B cell (primary cell): ENCODE measurements around the gene THSD4. TPM values are rescaled to one million over a fixed set of nuclear protein-coding genes. Genes with fewer than 3 reads are reported as not detected.

Experiments
- ATAC-seq: fragments of 200-7000 bp; cut with Tn5 transposase; one replicate; pipeline ENCODE4 v1.10.0; 2021; ENCODE audit warnings: low read depth, mild to moderate bottlenecking, moderate number of reproducible peaks, moderate library complexity
- CTCF ChIA-PET: fragments of 350-600 bp; sonication (Branson Sonifier 250); formaldehyde crosslinking; loops from one replicate; lab custom pipeline; 2021; ENCODE audit warnings: antibody characterized with exemption, inconsistent platforms; lab: Charles Lee
- POLR2A ChIA-PET: fragments of 350-600 bp; sonication (Branson Sonifier 250); formaldehyde crosslinking; loops from one replicate; lab custom pipeline; 2021; ENCODE audit warnings: antibody characterized with exemption; lab: Charles Lee
- DNase-seq: peaks from one replicate; pipeline ENCODE4 v3.0.0; 2013
- H2AFZ ChIP-seq: 2 replicates; pipeline ENCODE4 v1.6.1; 2012; ENCODE audit warnings: mild to moderate bottlenecking, low read depth, low read length; ENCODE audit not compliant: insufficient read depth, poor library complexity, severe bottlenecking
- H3K27ac ChIP-seq, 2 donors: 1 replicate in 1 of 2; 2 replicates in 1 of 2; pipeline ENCODE4 v1.5.1; 2012 to 2013; ENCODE audit warnings: low read length in 2 of 2, mild to moderate bottlenecking in 2 of 2, moderate library complexity in 1 of 2
- H3K27me3 ChIP-seq, 4 experiments: fragments of 200-600 bp in 1 of 4; sonication (generic) in 1 of 4; replicated peaks in 1 of 4; 1 replicate in 2 of 4; 2 replicates in 2 of 4; pipeline versions ENCODE4 v1.6.1 to v1.7.0; 2013 to 2016; ENCODE audit warnings: low read length in 3 of 4, mild to moderate bottlenecking in 2 of 4, mixed read lengths in 1 of 4, moderate library complexity in 1 of 4; ENCODE audit not compliant: insufficient read depth in 4 of 4, control insufficient read depth in 3 of 4; ENCODE audit errors: control extremely low read depth in 1 of 4
- H3K36me3 ChIP-seq, 2 experiments: replicated peaks in 1 of 2; 1 replicate in 1 of 2; 2 replicates in 1 of 2; pipeline versions ENCODE4 v1.6.1 to v1.7.1; 2013; ENCODE audit warnings: low read length in 1 of 2; ENCODE audit not compliant: insufficient read depth in 2 of 2, control insufficient read depth in 1 of 2; ENCODE audit errors: control extremely low read depth in 1 of 2, extremely low read depth in 1 of 2
- H3K4me1 ChIP-seq, 2 donors: fragments of 200-600 bp in 1 of 2; sonication (generic) in 1 of 2; 1 replicate in 1 of 2; 2 replicates in 1 of 2; pipeline versions ENCODE4 v1.5.1 to v1.6.1; 2013 to 2017; ENCODE audit warnings: low read length in 2 of 2; ENCODE audit not compliant: control insufficient read depth in 2 of 2, insufficient read depth in 2 of 2
- H3K4me2 ChIP-seq: replicated peaks from 2 replicates; pipeline ENCODE3; 2012; ENCODE audit warnings: mild to moderate bottlenecking, low read depth, low read length; ENCODE audit not compliant: poor library complexity, severe bottlenecking
- H3K4me3 ChIP-seq, 5 experiments: fragments of 200-600 bp in 1 of 5; sonication (generic) in 1 of 5; 1 replicate in 3 of 5; 2 replicates in 2 of 5; pipeline versions ENCODE4 v1.5.1 to v1.7.0; 2011 to 2016; ENCODE audit warnings: low read length in 4 of 5, mild to moderate bottlenecking in 4 of 5, low read depth in 2 of 5, control low read depth in 1 of 5, moderate library complexity in 1 of 5; ENCODE audit not compliant: insufficient read depth in 1 of 5; ENCODE audit errors: control extremely low read depth in 1 of 5, extremely low read depth in 1 of 5
- H3K79me2 ChIP-seq: fragments of 200-600 bp; sonication (generic); one replicate; pipeline ENCODE4 v1.6.0; 2016; ENCODE audit warnings: low read length; ENCODE audit not compliant: control insufficient read depth, insufficient read depth
- H3K9ac ChIP-seq: fragments of 200-600 bp; sonication (generic); 2 replicates; pipeline ENCODE4 v1.6.1; 2017; ENCODE audit warnings: mild to moderate bottlenecking, low read length, moderate library complexity
- H3K9me3 ChIP-seq, 3 donors: one replicate each; pipeline versions ENCODE4 v1.6.1 to v1.7.1; 2013; ENCODE audit warnings: low read length in 2 of 3; ENCODE audit not compliant: control insufficient read depth in 2 of 3, insufficient read depth in 1 of 3; ENCODE audit errors: control extremely low read depth in 1 of 3
- H4K20me1 ChIP-seq: 2 replicates; pipeline ENCODE4 v1.6.0; 2012; ENCODE audit warnings: mild to moderate bottlenecking, low read length; ENCODE audit not compliant: insufficient read depth, control insufficient read depth, poor library complexity, severe bottlenecking
- H3K27ac Mint-ChIP-seq: one replicate; pipeline ENCODE4 v1.8.0; 2021; ENCODE audit warnings: mixed read lengths
- H3K27me3 Mint-ChIP-seq: one replicate; pipeline ENCODE4 v1.8.0; 2021; ENCODE audit warnings: mixed read lengths
- H3K4me1 Mint-ChIP-seq: one replicate; pipeline ENCODE4 v1.8.0; 2021; ENCODE audit warnings: mixed read lengths
- H3K4me3 Mint-ChIP-seq: one replicate; pipeline ENCODE4 v1.8.0; 2021; ENCODE audit warnings: mixed read lengths
- H3K9me3 Mint-ChIP-seq: one replicate; pipeline ENCODE4 v1.8.0; 2022; ENCODE audit warnings: mixed read lengths; ENCODE audit not compliant: insufficient read depth
- EZH2 ChIP-seq: IDR thresholded peaks from 2 replicates; pipeline ENCODE4 v1.6.1; 2012; ENCODE audit warnings: borderline replicate concordance, low read depth, mild to moderate bottlenecking, moderate library complexity, low read length; ENCODE audit not compliant: insufficient read depth, poor library complexity, severe bottlenecking
- WGBS: methylation state at CpG from one replicate; pipeline ENCODE4 v1.1.5; 2013; ENCODE audit warnings: missing lambda C conversion rate; ENCODE audit not compliant: insufficient coverage; 5-methylcytosine and 5-hydroxymethylcytosine counted together
- intact Hi-C: fragments of 100-400 bp; cut with micrococcal nuclease; formaldehyde crosslinking; loops from one replicate; pipeline ENCODE4 v1.10.0; 2022
- polyA plus RNA-seq: library from polyadenylated mRNA; depleted of rRNA; stranded (reverse); fragments of >200 nt; gene quantifications from 2 replicates; pipeline ENCODE4 v1.2.3, GENCODE V29; 2012
- total RNA-seq, 2 donors: library from RNA; stranded (reverse); fragments of 120-200 nt in 1 of 2; gene quantifications; 1 replicate in 1 of 2; 2 replicates in 1 of 2; pipeline versions ENCODE4 v1.2.3 to v1.2.4, GENCODE V29; 2013 to 2022
- TF ChIP-seq, protein P1 (sequence below): fragments of 200-600 bp; IDR thresholded peaks from one replicate; pipeline ENCODE4 v1.8.0; 2022; ENCODE audit warnings: antibody characterized with exemption, mild to moderate bottlenecking

The THSD4 gene
- total and polyA plus RNA-seq, 2 donors (not counting 1 experiment from before 2014, with no cell fraction given): not detected

GRCh38 chr15:71538181-71538580 is 422.9 kb downstream of the THSD4 start:
- H3K27ac Mint-ChIP-seq: no peak overlapping the region
- ATAC-seq (no peak), DNase-seq (no peak)
- H3K4me2 ChIP-seq: no peak overlapping the region
- TF ChIP-seq, protein P1, sequence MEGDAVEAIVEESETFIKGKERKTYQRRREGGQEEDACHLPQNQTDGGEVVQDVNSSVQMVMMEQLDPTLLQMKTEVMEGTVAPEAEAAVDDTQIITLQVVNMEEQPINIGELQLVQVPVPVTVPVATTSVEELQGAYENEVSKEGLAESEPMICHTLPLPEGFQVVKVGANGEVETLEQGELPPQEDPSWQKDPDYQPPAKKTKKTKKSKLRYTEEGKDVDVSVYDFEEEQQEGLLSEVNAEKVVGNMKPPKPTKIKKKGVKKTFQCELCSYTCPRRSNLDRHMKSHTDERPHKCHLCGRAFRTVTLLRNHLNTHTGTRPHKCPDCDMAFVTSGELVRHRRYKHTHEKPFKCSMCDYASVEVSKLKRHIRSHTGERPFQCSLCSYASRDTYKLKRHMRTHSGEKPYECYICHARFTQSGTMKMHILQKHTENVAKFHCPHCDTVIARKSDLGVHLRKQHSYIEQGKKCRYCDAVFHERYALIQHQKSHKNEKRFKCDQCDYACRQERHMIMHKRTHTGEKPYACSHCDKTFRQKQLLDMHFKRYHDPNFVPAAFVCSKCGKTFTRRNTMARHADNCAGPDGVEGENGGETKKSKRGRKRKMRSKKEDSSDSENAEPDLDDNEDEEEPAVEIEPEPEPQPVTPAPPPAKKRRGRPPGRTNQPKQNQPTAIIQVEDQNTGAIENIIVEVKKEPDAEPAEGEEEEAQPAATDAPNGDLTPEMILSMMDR: no peak
- no peak for TF ChIP-seq EZH2
- WGBS: no CpG with 5 or more reads among the region's 5 CpGs
- ChIA-PET CTCF (no interaction called here), POLR2A (no interaction called here)
- no peak overlapping the region for H3K27ac ChIP-seq
- H3K4me3 ChIP-seq: no peak overlapping the region
- no peaks in the 10 kb centered on the region for H3K79me2 ChIP-seq
- no peaks in the 10 kb centered on the region for H3K4me1 Mint-ChIP-seq
- no peaks in the 10 kb centered on the region for H3K36me3 ChIP-seq
- H2AFZ ChIP-seq: no peak overlapping the region
- H3K27me3 ChIP-seq: no peaks in the 10 kb centered on the region
- no peaks in the 10 kb centered on the region for H3K4me1 ChIP-seq
- H3K27me3 Mint-ChIP-seq: peaks cover 9% of the 10 kb centered on the region
- no peaks in the 10 kb centered on the region for H4K20me1 ChIP-seq
- no peak overlapping the region for H3K9ac ChIP-seq
- peaks cover 4% of the 10 kb centered on the region for H3K9me3 Mint-ChIP-seq
- no peak overlapping the region for H3K4me3 Mint-ChIP-seq
- intact Hi-C loops: no loop called here
- peaks cover 0 to 4% (median 0%) of the 10 kb centered on the region in 3 donors for H3K9me3 ChIP-seq

DNA sequence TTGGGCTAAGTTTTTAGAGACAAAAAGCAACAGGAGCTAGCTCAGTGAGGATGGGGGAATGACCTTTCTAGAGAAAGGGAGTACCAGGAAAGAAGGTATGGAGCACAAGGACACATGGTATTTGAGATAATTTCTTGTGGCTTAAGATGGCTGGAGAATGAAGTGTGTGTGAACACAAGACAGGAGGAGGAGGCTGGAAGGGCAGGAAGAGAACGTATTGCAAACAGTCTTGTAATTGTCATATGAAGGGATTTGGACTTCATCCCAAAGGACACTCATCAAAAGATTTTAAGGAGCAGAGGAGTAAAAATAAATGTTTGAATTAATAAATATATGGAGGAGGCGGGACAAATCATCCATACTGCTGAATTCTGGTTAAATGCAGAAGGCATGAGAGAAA is 426.5 kb downstream of the THSD4 start:
- Histone ChIP-seq H4K20me1 (no peaks in the 10 kb centered on the region), H3K36me3 (no peaks in the 10 kb centered on the region), H3K9me3 (peaks cover 0 to 1% (median 1%) of the 10 kb centered on the region in 3 donors), H2AFZ (no peak overlapping the region), H3K4me2 (no peak overlapping the region), H3K27me3 (no peaks in the 10 kb centered on the region), H3K9ac (no peak overlapping the region), H3K27ac (no peak overlapping the region), H3K4me3 (no peak overlapping the region), H3K4me1 (no peaks in the 10 kb centered on the region), H3K79me2 (no peaks in the 10 kb centered on the region)
- CTCF ChIA-PET: interaction anchor here (0.5 kb wide), 1 partner anchor 24 kb away, joined by 3 read pairs; no protein-coding TSS in a partner anchor
- TF ChIP-seq, protein P1: no peak
- no peak for TF ChIP-seq EZH2
- intact Hi-C loops: no loop called here
- H3K4me3 Mint-ChIP-seq: no peak overlapping the region
- POLR2A ChIA-PET: no interaction called here
- peaks cover 5% of the 10 kb centered on the region for H3K9me3 Mint-ChIP-seq
- no CpG with 5 or more reads among the region's 2 CpGs for WGBS
- ATAC-seq: no peak
- peaks cover 15% of the 10 kb centered on the region for H3K27me3 Mint-ChIP-seq
- no peak overlapping the region for H3K27ac Mint-ChIP-seq
- H3K4me1 Mint-ChIP-seq: no peaks in the 10 kb centered on the region
- no peak for DNase-seq
